ENCODE data around the gene EGFLAM.

DNA sequence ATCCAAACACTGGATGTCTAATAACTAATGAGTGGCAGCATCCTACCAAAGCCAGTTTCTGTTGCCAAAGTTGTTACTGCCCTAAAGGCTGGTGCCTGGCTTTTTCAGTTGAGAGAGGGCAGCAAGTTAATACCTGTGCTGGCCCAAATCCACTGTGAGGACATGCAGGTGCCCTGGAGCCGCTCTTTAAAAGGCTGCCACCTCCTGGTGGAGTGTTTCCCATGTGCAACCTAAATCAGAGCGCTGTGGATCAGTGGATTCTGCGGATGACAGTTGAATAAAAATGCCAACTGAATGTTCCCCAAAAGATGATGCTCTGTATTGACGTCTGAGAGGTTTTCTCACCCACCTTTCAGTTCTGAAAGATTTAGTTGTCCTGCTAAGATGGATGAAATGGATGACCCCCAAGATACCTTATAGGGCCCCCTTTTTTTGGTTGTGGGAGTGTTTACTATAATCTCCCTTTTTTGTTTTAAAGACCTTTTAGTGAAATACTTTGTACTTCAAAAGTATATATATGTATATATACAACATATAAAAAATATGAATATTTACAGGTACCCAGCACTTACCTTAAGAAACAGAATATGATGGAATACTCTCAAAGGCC lies 146.4 kb downstream of the EGFLAM start:
- no peak for TF ChIP-seq POLR2AphosphoS5 (IDR thresholded peaks at IDR 0.05; ENCODE audit: insufficient read depth, low read depth, low read length)
- TF ChIP-seq, protein P1, sequence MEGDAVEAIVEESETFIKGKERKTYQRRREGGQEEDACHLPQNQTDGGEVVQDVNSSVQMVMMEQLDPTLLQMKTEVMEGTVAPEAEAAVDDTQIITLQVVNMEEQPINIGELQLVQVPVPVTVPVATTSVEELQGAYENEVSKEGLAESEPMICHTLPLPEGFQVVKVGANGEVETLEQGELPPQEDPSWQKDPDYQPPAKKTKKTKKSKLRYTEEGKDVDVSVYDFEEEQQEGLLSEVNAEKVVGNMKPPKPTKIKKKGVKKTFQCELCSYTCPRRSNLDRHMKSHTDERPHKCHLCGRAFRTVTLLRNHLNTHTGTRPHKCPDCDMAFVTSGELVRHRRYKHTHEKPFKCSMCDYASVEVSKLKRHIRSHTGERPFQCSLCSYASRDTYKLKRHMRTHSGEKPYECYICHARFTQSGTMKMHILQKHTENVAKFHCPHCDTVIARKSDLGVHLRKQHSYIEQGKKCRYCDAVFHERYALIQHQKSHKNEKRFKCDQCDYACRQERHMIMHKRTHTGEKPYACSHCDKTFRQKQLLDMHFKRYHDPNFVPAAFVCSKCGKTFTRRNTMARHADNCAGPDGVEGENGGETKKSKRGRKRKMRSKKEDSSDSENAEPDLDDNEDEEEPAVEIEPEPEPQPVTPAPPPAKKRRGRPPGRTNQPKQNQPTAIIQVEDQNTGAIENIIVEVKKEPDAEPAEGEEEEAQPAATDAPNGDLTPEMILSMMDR (IDR thresholded peaks at IDR 0.05; ENCODE audit: extremely low read depth in 1 of 2, insufficient read depth in 1 of 2, low read depth in 1 of 2, low read length in 2 of 2) = no peak
- no peak for TF ChIP-seq POLR2A (IDR thresholded peaks at IDR 0.05; ENCODE audit: low read depth, low read length)
